ENCODE data around the gene TRPM2.
"Not testable (repeated sequence)": the region's sequence is repeated elsewhere in the genome, so short reads cannot be mapped to it uniquely, and the experiment has no call there.

TRPM2 gene

GRCh38 chr21:44356160-44356559 is 2.7 kb downstream of the TRPM2 start:
- DNase-seq = no peak

- DNase-seq = no peak
Measured at GRCh38 chr21:44356636-44357035, 3.2 kb downstream of the TRPM2 start.

GRCh38 chr21:44357064-44357837 is 3.8 kb downstream of the TRPM2 start:
- no peak for DNase-seq

GRCh38 chr21:44359396-44359795 is 6.0 kb downstream of the TRPM2 start:
- DNase-seq = no peak

GRCh38 chr21:44360159-44360558 is 6.7 kb downstream of the TRPM2 start:
- no peak for DNase-seq

GRCh38 chr21:44361903-44362302 is 8.5 kb downstream of the TRPM2 start:
- not testable (repeated sequence) for DNase-seq

GRCh38 chr21:44363278-44363677 is 9.9 kb downstream of the TRPM2 start:
- DNase-seq = no peak

GRCh38 chr21:44364151-44365053 is 11.0 kb downstream of the TRPM2 start:
- no peak for DNase-seq

- no peak for DNase-seq
Measured at GRCh38 chr21:44365251-44365966, 12.0 kb downstream of the TRPM2 start.

GRCh38 chr21:44365967-44366585 is 12.7 kb downstream of the TRPM2 start:
- no peak for DNase-seq

- DNase-seq = no peak
Measured at GRCh38 chr21:44366586-44367211, 13.3 kb downstream of the TRPM2 start.

- DNase-seq = peak; percentile 56
Measured at GRCh38 chr21:44368711-44369446, 15.5 kb downstream of the TRPM2 start.

- peak; percentile 53 for DNase-seq
Measured at GRCh38 chr21:44370027-44370735, 16.8 kb downstream of the TRPM2 start.

GRCh38 chr21:44370786-44371410 is 17.5 kb downstream of the TRPM2 start:
- DNase-seq = no peak

GRCh38 chr21:44371596-44371995 is 18.2 kb downstream of the TRPM2 start:
- no peak for DNase-seq

- DNase-seq = no peak
Measured at GRCh38 chr21:44372616-44373015, 19.2 kb downstream of the TRPM2 start.

- no peak for DNase-seq
Measured at GRCh38 chr21:44374601-44375280, 21.3 kb downstream of the TRPM2 start.

- no peak for DNase-seq
Measured at GRCh38 chr21:44375281-44375651, 21.8 kb downstream of the TRPM2 start.

- no peak for DNase-seq
Measured at GRCh38 chr21:44375761-44376241, 22.4 kb downstream of the TRPM2 start.

- DNase-seq = no peak
Measured at GRCh38 chr21:44376606-44377005, 23.2 kb downstream of the TRPM2 start.

Measured in DMS53 (cell line).